Activated T-cell treated with anti-CD3 and anti-CD28 coated beads, Interleukin-2, amount 50 U/mL, for 24 hours (primary cell): ENCODE results near the gene SVOPL.
"Not testable (repeated sequence)": the region's sequence is repeated elsewhere in the genome, so short reads cannot be mapped to it uniquely, and the experiment has no call there.

Experiments
- DNase-seq: peaks from one replicate; pipeline ENCODE4 v3.0.0-alpha.2; 2020
- H3K27ac Mint-ChIP-seq: 2 replicates; pipeline ENCODE4 v1.8.0; 2020; ENCODE audit warnings: mild to moderate bottlenecking, mixed read lengths
- H3K27me3 Mint-ChIP-seq: 2 replicates; pipeline ENCODE4 v1.8.0; 2020; ENCODE audit warnings: mixed read lengths
- H3K36me3 Mint-ChIP-seq: 2 replicates; pipeline ENCODE4 v1.8.0; 2020; ENCODE audit warnings: low read depth, mixed read lengths
- H3K4me1 Mint-ChIP-seq: 2 replicates; pipeline ENCODE4 v1.8.0; 2020; ENCODE audit warnings: low read depth, mixed read lengths
- H3K4me3 Mint-ChIP-seq: 2 replicates; pipeline ENCODE4 v1.8.0; 2020; ENCODE audit warnings: mild to moderate bottlenecking, moderate library complexity, mixed read lengths
- H3K9me3 Mint-ChIP-seq: 2 replicates; pipeline ENCODE4 v1.8.0; 2020; ENCODE audit warnings: mixed read lengths

SVOPL gene

GRCh38 chr7:138720286-138720685, 19.1 kb upstream of the SVOPL start:
- Mint-ChIP-seq H3K27me3 (peaks cover 4% of the 10 kb centered on the region), H3K36me3 (no peaks in the 10 kb centered on the region), H3K4me1 (peaks cover 13% of the 10 kb centered on the region), H3K4me3 (no peak overlapping the region), H3K9me3 (no peaks in the 10 kb centered on the region), H3K27ac (no peak overlapping the region)
- DNase-seq, result no peak

GRCh38 chr7:138716889-138717288, 15.7 kb upstream of the SVOPL start:
- H3K36me3 Mint-ChIP-seq, result no peaks in the 10 kb centered on the region

GRCh38 chr7:138713191-138713590, 12.0 kb upstream of the SVOPL start:
- Mint-ChIP-seq H3K4me3 (no peak overlapping the region), H3K27me3 (peaks cover 3% of the 10 kb centered on the region), H3K36me3 (no peaks in the 10 kb centered on the region), H3K4me1 (peaks cover 16% of the 10 kb centered on the region), H3K27ac (no peak overlapping the region), H3K9me3 (no peaks in the 10 kb centered on the region)
- no peak for DNase-seq

More at GRCh38 chr7:138716889-138717288, 15.7 kb upstream of the SVOPL start:
- Mint-ChIP-seq H3K9me3 (no peaks in the 10 kb centered on the region), H3K4me1 (peaks cover 19% of the 10 kb centered on the region), H3K4me3 (no peak overlapping the region), H3K27me3 (peaks cover 4% of the 10 kb centered on the region), H3K27ac (no peak overlapping the region)
- no peak for DNase-seq

- Mint-ChIP-seq H3K9me3 (no peaks in the 10 kb centered on the region), H3K4me1 (peaks cover 10% of the 10 kb centered on the region), H3K27me3 (peaks cover 3% of the 10 kb centered on the region), H3K4me3 (no peak overlapping the region), H3K36me3 (no peaks in the 10 kb centered on the region), H3K27ac (no peak overlapping the region)
- DNase-seq, result no peak
Measured at GRCh38 chr7:138712652-138713051, 11.5 kb upstream of the SVOPL start.

- Mint-ChIP-seq H3K27me3 (peaks cover 3% of the 10 kb centered on the region), H3K9me3 (no peaks in the 10 kb centered on the region), H3K27ac (no peak overlapping the region), H3K4me3 (no peak overlapping the region), H3K4me1 (peaks cover 6% of the 10 kb centered on the region), H3K36me3 (no peaks in the 10 kb centered on the region)
- DNase-seq, result no peak
Measured at GRCh38 chr7:138710536-138711385, 9.6 kb upstream of the SVOPL start.

GRCh38 chr7:138705167-138705566, 4.0 kb upstream of the SVOPL start:
- Mint-ChIP-seq H3K9me3 (no peaks in the 10 kb centered on the region), H3K27ac (no peak overlapping the region), H3K4me1 (no peaks in the 10 kb centered on the region), H3K27me3 (no peaks in the 10 kb centered on the region), H3K4me3 (no peak overlapping the region), H3K36me3 (no peaks in the 10 kb centered on the region)
- DNase-seq, result no peak

- Mint-ChIP-seq H3K9me3 (no peaks in the 10 kb centered on the region), H3K4me3 (no peak overlapping the region), H3K27me3 (no peaks in the 10 kb centered on the region), H3K27ac (no peak overlapping the region), H3K36me3 (no peaks in the 10 kb centered on the region), H3K4me1 (no peaks in the 10 kb centered on the region)
- DNase-seq, result no peak
Measured at GRCh38 chr7:138701537-138701923, 368 bp upstream of the SVOPL start.

- Mint-ChIP-seq H3K27ac (no peak overlapping the region), H3K27me3 (no peaks in the 10 kb centered on the region), H3K4me1 (no peaks in the 10 kb centered on the region)
Measured at GRCh38 chr7:138699661-138700060, 1.5 kb downstream of the SVOPL start.

GRCh38 chr7:138698281-138698680, 2.9 kb downstream of the SVOPL start:
- H3K27me3 Mint-ChIP-seq, result no peaks in the 10 kb centered on the region
- DNase-seq, result no peak
- H3K4me1 Mint-ChIP-seq, result no peaks in the 10 kb centered on the region
- H3K9me3 Mint-ChIP-seq, result no peaks in the 10 kb centered on the region
- H3K36me3 Mint-ChIP-seq, result no peaks in the 10 kb centered on the region
- no peak overlapping the region for H3K4me3 Mint-ChIP-seq
- no peak overlapping the region for H3K27ac Mint-ChIP-seq

More at GRCh38 chr7:138699661-138700060, 1.5 kb downstream of the SVOPL start:
- no peak for DNase-seq
- no peaks in the 10 kb centered on the region for H3K36me3 Mint-ChIP-seq
- H3K9me3 Mint-ChIP-seq, result no peaks in the 10 kb centered on the region
- no peak overlapping the region for H3K4me3 Mint-ChIP-seq

- no peaks in the 10 kb centered on the region for H3K4me1 Mint-ChIP-seq
- no peaks in the 10 kb centered on the region for H3K36me3 Mint-ChIP-seq
- H3K27me3 Mint-ChIP-seq, result no peaks in the 10 kb centered on the region
- no peak overlapping the region for H3K4me3 Mint-ChIP-seq
- no peak overlapping the region for H3K27ac Mint-ChIP-seq
- no peak for DNase-seq
- H3K9me3 Mint-ChIP-seq, result no peaks in the 10 kb centered on the region
Measured at GRCh38 chr7:138697535-138698182, 3.5 kb downstream of the SVOPL start.

GRCh38 chr7:138695776-138696175, 5.4 kb downstream of the SVOPL start:
- not testable (repeated sequence) for H3K36me3 Mint-ChIP-seq, H3K4me1 Mint-ChIP-seq, H3K27ac Mint-ChIP-seq, DNase-seq, H3K4me3 Mint-ChIP-seq, H3K9me3 Mint-ChIP-seq, H3K27me3 Mint-ChIP-seq

- Mint-ChIP-seq H3K4me3 (no peak overlapping the region), H3K9me3 (no peaks in the 10 kb centered on the region), H3K27me3 (no peaks in the 10 kb centered on the region), H3K36me3 (no peaks in the 10 kb centered on the region), H3K27ac (no peak overlapping the region), H3K4me1 (no peaks in the 10 kb centered on the region)
- DNase-seq, result no peak
Measured at GRCh38 chr7:138695106-138695505, 6.1 kb downstream of the SVOPL start.

- H3K4me3 Mint-ChIP-seq, result no peak overlapping the region
- H3K27ac Mint-ChIP-seq, result no peak overlapping the region
- no peaks in the 10 kb centered on the region for H3K36me3 Mint-ChIP-seq
- H3K27me3 Mint-ChIP-seq, result peaks cover 5% of the 10 kb centered on the region
- no peaks in the 10 kb centered on the region for H3K4me1 Mint-ChIP-seq
- H3K9me3 Mint-ChIP-seq, result no peaks in the 10 kb centered on the region
- DNase-seq, result no peak
Measured at GRCh38 chr7:138691178-138691577, 10.0 kb downstream of the SVOPL start.

GRCh38 chr7:138690495-138690894, 10.7 kb downstream of the SVOPL start:
- DNase-seq, result no peak
- H3K27ac Mint-ChIP-seq, result no peak overlapping the region
- no peaks in the 10 kb centered on the region for H3K9me3 Mint-ChIP-seq
- no peak overlapping the region for H3K4me3 Mint-ChIP-seq
- H3K4me1 Mint-ChIP-seq, result no peaks in the 10 kb centered on the region
- no peaks in the 10 kb centered on the region for H3K36me3 Mint-ChIP-seq
- H3K27me3 Mint-ChIP-seq, result peaks cover 5% of the 10 kb centered on the region

- not testable (repeated sequence) for H3K9me3 Mint-ChIP-seq, H3K27me3 Mint-ChIP-seq, H3K36me3 Mint-ChIP-seq, H3K4me3 Mint-ChIP-seq, H3K27ac Mint-ChIP-seq, H3K4me1 Mint-ChIP-seq, DNase-seq
Measured at GRCh38 chr7:138688037-138688436, 13.1 kb downstream of the SVOPL start.
